GM18526 (cell line): ENCODE data around the gene TMEM200A.

Source experiments
- POLR2A ChIP-seq: IDR thresholded peaks from 3 replicates; pipeline ENCODE4 v1.6.1; 2011; ENCODE audit not compliant: insufficient read length; ENCODE audit errors: extremely low read depth

TMEM200A gene

GRCh38 chr6:130489514-130489913, 123.7 kb downstream of the TMEM200A start:
- TF ChIP-seq POLR2A: no peak
